GM19324 (cell line): ENCODE data around the gene SAPCD2.

Experiments used
- ATAC-seq: cut with Tn5 transposase; IDR thresholded peaks from one replicate; pipeline ENCODE4 v1.9.1; 2021; ENCODE audit warnings: mild to moderate bottlenecking, moderate library complexity; ENCODE audit not compliant: unreplicated experiment, low FRiP score

Gene SAPCD2

DNA sequence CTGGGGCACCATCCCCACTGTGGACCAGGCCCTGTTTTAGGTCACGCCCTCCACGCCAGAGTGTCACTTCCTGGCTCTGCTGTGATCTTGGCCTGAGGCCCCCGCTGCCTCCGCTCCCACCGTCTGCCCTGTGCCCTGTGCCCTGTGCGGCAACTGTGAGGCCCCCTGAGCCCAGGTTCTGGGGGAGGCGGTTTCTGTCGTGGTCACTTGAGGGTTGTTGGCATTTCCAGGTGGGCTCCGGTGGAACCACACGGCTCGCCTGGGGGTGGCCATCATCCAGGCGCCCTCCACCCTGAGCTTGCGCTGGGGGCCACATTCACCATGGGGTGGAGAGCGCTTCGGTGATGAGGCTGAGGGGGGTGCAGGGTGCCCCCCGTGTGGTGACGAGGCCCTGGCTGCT, 37.6 kb upstream of the SAPCD2 start:
- no peak for ATAC-seq

DNA sequence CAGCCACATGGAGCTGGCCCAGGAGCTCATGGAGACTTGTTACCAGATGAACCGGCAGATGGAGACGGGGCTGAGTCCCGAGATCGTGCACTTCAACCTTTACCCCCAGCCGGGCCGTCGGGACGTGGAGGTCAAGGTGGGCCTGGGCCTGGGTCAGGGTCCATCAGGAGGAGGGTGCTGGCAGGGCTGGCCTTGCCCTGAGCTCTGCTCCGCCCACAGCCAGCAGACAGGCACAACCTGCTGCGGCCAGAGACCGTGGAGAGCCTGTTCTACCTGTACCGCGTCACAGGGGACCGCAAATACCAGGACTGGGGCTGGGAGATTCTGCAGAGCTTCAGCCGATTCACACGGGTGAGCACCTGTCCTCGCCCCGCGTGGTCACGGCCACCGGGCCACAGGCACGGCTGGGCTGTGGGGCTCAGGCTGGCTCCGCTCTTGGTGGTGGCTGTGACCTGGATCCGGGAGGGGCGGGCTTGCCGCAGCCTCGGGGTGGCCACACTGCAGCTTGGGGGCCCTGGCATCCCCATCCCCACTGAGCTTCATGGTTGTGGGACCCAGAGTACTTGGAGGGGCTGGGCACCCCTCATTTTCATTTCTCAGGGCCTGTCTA, 37.1 kb upstream of the SAPCD2 start:
- no peak for ATAC-seq

DNA sequence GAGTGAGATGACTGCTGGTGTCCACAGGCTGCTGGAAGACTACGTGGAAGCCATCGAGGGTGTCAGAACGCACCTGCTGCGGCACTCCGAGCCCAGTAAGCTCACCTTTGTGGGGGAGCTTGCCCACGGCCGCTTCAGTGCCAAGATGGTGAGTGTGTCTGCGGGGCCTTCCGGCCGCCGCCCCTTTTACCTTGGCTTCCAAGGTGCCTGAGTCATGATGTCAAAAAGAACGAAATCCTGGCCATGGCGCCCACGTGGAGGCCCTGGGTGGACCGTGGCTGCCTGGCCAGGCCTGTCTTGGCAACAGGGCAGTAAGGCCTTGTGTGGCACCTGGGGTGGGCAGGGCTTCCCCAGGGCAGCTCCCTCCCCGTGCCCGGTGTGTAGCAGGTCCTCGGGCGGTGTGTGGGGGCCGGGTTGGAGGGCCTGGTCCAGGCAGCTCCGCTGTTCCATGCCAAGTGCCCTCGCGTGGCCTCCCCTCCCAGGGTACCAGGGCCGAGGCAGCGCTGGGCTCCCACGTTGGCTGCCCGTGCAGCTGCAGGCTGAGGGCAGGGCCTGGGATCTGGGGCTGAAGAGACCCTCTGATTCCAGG, 36.4 kb upstream of the SAPCD2 start:
- ATAC-seq = no peak

DNA sequence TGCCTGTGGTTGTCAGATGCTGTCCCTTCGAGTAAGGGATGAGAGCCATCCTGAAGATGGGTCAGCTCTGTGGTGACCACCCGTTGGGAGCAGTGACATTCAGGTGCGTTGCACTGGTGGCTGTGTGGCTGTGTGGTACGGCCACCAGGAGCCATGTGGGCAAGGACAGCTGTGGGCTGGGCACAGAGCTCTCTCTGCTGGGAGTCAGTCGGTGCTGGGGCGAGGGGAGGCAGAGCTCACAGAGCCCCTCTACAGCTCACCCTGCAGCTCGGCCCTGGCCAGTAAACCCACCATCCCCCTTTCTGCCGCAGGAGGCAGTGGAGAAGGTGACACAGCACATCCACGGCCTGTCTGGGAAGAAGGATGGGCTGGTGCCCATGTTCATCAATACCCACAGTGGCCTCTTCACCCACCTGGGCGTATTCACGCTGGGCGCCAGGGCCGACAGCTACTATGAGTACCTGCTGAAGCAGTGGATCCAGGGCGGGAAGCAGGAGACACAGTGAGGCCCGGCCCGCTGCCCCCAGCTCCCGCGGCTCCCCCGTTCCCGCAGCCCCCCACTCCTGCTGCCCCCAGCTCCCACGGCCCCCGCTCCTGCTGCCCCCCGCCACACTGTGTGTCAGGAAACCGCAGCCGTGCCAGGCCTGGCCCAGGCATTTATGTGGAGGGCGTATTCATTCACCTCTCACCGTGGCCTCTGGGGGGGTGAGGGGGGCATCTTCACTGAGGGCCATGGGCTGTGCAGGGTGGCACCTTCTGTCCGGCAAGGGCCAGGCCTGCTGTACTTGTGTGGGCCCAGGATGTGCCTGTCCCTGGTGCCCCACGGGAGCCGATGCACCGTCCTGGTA, 35.7 kb upstream of the SAPCD2 start:
- ATAC-seq = no peak

DNA sequence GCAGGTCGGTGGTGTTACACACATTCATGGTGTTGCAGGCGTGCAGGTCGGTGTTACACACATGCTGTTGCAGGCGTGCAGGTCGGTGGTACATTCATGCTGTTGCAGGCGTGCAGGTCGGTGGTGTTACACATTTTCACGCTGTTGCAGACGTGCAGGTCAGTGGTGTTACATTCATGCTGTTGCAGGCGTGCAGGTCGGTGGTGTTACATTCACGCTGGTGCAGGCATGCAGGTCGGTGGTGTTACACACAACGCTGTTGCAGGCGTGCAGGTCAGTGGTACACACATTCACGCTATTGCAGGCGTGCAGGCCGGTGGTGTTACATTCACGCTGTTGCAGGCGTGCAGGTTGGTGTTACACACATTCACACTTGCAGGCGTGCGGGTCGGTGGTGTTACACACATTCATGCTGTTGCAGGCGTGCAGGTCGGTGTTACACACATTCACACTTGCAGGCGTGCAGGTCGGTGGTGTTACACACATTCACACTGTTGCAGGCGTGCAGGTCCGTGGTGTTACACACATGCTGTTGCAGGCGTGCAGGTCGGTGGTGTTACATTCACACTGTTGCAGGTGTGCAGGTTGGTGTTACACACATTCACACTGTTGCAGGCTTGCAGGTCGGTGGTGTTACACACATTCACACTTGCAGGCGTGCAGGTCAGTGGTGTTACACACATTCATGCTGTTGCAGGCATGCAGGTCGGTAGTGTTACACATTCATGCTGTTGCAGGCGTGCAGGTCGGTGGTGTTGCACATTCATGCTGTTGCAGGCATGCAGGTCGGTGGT, 33.0 kb upstream of the SAPCD2 start:
- no peak for ATAC-seq

DNA sequence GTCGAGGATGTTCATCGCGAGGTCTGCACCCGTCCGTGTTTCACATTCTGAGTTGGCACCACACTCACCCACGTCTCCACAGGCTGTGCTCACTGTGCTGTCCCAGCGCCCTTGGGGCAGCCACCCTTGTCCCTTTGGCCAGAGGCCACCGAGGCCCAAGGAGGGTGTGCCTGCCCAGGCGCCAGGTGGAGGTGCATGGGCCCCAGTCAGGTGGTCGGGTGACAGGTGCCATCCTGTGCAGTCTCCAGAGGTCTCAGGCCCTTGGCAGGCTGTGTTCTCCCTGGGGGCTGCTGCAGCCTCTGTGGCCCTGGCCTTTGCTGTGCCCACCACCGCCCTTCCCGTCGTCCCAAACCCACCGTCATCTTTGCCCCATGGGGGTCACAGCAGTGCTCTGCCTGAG, 28.9 kb upstream of the SAPCD2 start:
- no peak for ATAC-seq

DNA sequence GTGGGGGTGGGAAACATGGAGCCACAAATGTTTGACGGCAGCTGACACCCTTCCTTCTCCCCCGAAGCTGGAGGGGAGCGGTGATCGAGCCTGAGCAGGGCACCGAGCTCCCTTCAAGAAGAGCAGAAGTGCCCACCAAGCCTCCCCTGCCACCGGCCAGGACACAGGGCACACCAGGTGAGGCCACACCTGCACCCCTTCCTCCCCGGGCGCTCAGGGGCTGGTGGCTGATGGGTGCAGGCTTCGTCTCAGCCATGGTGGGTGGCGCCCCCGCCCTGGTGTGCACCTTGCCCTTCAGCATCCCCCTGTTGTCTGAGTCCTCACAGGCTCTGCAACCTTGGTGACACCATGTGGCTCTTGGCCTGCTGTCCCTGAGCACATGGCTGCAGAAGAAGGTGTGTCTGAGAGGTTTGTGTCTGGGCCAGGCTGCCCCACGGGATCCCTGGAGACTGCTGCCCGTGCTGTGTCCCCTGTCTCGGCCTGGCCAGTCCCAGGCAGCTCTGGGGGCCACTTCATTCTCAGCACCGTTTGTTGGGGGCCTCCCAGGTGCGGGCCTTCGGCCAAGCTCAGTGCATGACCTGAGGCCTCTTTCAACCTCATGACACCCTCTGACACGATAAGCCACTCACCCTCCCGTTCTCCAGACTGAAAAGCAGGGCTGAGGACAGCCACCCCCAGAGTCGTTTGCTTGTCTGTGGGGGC, 27.6 kb upstream of the SAPCD2 start:
- no peak for ATAC-seq

DNA sequence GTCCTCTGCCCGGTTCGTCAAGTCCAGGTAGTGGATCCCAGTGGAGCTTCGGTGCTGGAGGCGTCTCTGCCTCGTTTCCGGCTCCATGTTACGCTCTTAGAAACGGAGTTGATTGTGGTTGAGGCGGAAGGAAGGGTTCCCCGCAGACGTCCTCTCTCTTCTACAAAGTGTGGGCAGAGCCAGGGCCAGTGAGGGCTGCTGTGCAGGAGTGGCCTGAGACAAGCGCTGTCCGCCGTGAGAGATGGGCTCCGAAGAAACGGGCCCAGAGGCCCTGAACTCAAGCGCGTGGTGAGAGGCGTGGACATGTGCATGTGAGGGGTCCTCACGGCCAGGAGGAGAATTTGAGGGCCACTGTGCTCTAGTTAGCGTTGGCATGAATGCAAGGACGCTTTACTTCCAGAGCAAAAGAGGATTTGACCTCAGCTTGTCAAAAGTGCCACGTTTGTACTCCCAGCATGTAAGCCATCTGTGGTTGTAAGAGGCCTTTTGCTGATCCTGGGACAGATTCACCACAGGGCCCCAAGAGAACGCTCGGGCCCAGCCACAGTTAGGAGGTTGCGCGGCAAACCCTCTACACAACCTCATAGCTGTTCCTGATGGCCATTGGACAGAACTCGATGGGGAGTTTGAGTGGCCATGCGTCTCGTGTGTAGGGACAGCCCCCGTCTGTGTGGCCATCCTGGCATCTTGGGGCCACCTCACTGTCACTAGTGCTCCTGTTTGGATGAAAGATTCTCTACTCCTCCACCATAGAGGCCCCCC, 26.6 kb upstream of the SAPCD2 start:
- no peak for ATAC-seq

DNA sequence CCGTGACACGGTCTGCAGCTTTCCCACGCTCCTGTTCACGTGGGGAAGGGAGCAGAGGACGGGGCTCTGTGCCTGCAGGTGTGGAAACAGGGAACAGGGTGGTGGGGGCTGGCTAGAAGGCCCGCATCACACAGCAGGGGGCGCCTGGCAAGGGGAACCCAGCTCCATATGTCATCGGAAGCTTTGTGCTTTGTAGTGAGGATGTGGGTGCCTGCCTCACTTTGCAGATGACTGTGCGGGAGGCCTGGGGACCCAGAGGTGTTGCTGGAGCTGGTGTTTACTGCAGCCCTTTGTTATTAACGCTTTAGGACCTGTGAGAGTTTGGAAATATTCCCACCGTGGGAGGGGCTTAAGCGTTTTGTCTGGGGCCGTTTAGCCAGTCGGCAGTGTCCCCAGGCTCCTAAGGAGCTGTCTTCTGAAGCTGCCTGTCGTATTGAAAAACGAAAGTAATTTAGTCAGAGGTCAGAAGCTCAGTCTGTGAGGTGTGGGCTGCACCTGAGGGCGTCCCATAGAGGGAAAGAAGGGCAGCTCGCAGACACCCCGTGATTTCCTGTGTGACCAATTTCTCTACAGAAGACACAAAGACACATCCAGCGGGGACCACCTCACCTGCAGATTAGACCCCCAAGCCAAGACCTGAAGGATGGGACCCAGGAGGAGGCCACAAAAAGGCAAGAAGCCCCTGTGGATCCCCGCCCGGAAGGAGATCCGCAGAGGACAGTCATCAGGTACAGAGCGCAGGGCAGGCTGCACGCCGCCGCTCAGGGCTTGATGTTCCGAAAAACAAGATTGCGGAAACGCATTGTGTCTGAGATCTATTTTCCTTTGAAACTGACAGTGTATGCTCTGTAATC, 25.5 kb upstream of the SAPCD2 start:
- ATAC-seq = peak; percentile 65

DNA sequence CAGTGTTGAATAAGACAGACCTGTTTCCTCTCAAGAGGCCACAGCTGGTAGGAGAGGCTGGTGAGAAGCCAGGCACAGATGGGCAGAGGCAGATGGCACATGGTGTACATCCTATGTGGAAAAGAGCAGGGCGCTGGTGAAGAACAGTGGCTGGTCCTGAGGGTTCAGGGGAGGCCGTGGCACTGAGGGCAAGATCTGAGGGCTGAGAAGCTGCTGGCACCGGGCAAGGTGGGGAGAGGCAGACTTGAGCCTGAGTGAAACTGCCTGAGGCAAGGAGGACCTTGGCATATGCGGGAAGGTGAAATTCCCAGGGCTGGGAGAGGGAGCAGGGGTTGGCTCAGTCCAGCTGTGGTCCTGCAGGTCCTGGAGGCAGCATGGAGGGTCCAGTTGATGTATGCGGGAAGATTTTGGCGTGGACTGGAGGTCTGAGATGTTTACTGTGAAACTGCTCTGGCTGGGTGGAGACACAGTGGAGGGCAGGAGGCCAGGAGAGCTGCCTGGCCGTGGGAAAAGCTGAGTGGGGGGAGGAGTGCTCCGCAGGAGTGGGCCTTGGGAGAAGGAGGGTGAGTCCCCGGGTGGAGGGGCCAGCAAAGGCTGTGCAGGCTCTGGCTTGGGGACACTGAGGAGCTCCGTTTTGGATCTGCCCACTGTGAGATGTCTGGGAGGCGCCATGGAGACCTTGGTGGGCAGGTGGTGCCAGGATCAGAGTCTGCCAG, 19.0 kb upstream of the SAPCD2 start:
- ATAC-seq = no peak

DNA sequence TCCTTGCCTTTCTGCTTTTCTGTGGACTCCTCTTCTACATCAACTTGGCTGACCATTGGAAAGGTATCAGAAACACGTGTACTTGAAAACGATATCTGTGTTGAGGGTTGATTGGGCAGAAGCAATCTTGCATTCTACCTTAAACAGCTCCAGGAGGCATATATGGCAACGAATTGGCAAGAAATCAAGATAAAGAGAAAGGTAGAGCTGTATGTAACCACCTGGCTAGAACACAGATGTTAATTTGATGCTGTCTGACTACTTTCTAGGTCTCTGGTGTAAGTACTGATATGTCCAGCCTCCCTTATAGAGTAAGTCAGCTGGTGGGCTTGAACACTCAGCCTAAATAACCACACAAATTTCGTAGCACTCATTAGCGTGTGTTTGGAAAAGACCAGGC, 17.8 kb upstream of the SAPCD2 start:
- no peak for ATAC-seq

DNA sequence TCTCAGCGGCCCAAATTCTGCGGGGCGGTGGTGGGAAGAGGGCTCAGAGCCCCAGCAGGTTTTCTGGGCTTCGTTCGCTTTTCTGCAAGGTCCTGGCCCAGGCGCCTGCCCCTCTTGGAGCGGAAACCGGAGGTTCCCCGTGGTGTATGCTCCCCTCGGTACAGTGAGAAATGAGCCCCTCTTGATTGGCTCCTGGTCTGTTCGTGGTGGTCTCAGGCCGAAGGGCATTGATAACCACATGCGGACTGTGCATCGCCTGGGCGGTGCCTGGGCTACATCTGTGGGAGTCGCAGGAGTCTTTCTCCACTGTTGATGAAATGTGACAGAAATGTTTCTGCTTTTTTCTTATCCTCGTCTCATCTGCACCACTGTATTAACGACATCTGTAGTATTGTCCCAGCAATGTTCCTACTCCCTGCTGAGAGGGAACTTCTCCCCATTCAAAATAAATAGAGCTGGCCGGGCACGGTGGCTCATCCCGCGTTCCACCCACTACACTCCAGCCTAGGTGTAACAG, 17.1 kb upstream of the SAPCD2 start:
- no peak for ATAC-seq

DNA sequence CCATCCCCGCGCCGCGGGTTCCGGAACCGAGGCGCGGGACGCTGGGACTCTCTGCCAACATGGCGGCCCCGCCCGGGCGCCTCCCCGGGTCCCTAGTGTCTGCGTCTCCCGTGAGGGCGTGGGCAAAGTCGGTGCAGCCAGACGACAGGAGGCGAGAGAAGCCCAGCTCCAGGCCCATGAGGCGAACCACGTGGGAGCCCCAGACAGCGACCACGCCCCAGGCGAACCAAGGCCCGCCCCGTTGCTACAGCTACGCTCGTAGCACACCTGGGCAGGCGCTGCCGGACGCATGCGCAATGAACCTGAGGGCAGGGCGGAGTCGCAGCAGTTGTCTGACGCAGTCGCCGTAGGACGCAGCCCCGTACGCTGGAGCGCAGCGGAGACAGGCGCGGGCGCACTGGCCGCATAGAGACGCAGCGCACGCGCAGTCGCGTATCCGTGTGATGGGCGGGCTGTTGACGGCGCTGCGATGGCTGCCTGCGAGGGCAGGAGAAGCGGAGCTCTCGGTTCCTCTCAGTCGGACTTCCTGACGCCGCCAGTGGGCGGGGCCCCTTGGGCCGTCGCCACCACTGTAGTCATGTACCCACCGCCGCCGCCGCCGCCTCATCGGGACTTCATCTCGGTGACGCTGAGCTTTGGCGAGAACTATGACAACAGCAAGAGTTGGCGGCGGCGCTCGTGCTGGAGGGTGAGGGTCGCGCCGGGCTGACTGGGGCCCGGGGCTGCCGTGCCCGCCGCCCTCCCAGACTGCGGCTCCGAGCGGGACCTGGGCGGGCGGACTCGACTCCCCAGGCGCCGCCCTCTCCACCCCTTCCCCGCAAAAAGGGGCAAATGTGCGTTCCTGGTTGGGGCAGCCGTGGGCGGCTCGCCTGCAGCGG, 16.4 kb upstream of the SAPCD2 start, which contains the start of gene MAN1B1:
Gene MAN1B1 (plus strand): TSS at position 455 of the 878 bp plus-strand sequence. CDS start 15 bp downstream, at position 470.
- ATAC-seq = peak; percentile 91

DNA sequence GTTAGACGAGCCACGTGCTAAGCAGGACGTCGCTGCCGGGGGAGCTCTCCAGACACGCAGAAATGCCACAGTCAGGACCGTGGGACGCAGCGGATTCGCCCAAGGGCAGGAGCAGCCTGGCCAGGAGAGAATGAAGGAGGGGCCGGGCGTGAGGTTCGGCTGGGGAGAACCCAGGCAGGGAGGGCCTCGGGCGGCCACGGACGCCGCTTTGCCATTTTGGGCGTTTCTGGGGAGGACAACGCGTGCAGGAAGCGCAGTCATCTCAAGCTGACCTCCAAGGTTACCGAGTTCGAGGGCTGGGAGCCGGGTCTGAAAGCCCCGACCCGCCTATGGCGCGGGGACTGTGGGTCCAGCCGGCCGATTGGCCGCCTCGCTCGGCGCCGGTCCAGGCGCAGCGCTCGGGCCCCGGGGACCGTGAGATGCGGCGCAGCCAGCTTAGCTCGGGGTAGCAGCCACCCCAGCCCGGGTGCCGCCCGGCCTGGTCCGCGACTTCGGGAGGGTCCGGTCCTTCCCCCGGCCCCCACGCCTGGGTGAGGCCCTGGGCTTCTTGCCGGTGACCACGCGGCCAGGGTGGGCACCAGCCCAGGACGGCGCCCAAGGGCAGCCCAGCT, 15.7 kb upstream of the SAPCD2 start:
- ATAC-seq = peak; percentile 24

DNA sequence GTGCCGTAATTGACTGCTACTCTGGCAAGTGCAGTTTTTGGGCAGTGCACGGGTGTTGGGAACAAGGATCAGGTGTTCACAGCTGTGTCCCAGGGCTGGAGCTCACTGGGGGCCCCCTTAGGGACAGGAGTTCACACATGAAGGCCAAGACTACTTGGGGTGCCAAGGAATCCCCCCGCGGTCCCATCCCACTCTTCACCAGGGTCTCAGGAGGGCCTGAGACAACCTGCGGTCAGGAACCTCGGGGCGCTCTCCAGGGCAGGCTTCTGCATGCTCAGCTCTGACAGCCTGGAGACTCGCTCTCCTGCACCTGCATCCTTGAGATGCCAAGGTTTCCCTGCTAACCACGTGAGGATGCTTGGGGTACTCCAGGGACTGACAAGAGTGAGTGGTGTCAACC, 14.2 kb upstream of the SAPCD2 start:
- no peak for ATAC-seq

DNA sequence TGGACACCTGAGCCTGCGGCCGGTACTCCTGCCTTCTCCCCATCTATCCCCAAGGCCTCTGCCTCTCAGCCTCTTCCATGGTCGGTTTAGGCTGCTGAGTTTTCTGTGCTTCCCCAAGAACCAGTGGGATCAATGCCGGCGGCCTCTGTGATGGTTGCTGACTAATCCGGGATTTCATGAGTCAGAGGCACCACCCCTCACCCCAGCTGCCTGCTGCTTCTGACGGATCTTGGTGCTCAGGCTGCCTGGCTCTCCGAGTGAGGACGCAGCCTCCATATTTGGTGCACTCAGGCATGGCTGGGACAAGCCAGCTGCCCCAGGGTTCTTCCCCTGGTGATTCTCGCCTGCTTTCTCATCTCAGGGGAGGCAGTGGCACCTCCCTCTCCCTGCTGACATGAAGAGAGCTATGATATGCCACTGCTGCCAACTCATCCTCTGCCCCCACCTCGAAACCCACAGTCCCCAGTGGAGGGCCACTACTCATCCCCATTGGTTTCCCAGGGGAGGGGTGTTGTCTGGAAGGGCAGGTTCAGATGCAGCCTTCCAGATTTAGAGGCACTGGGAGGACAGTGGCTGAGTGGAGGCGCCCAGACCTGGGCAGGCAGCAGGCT, 13.1 kb upstream of the SAPCD2 start:
- ATAC-seq = no peak
